OCI-M2 (cell line): ENCODE results near the gene PLD1.

ENCODE experiments used
- DNase-seq: peaks from one replicate; lab custom pipeline; 2025; ENCODE audit not compliant: unreplicated experiment; lab: John Stamatoyannopoulos, UW

The PLD1 gene

DNA sequence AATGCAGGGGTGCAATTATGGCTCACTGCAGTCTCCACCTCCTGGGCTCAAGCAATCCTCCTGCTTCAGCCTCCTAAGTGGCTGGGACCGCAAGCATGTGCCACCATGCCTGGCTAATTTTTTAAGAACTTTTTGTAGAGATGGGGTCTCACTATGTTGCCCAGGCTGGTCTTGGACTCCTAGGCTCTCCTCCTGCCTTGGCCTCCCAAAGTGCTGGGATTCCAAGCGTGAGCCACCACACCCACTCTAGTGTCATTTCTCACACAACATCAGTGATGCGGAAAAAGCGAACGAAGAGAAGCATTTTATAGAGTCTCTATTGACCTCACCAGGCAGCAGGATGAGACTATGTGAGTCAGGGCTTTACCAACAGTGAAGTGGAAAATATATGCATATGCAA, 137.7 kb downstream of the PLD1 start:
- DNase-seq: no peak

DNA sequence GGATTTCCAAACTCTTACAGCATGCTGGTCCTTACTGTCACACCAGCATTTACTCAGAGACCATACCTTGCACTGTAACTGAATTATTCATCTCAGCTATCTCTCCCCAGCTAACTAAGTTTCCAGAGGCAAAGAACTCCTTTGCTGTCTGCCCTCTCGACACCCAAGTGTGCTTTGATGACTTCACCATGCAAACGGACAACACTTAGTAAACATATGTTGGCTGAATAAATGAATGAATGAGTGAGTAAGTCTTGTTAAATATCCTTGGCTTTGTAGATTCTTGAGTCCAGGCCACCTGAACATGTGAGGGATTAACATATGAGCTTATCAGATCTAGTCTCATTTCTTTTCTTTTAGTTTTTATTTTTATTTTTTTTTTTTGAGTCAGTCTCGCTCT, 138.2 kb downstream of the PLD1 start:
- DNase-seq: no peak

DNA sequence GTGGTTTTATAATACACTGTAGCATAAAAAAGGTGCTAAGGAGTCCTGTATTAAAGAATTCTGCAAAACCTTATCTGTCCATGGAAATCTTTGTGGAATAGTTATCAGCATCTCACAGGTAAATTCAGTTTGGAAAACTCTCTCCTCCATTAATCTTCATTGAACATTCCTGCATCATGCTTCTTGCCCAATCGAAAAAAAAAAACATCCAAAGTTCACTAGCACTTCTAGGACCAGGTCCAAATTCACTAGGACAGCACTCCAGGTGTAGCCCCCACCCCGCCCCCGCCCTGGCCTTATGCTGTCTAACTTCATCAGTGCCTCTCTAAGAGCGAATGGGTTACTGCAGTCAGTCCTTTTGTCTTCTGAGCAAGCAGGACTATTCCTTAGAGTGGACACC, 138.6 kb downstream of the PLD1 start:
- DNase-seq: no peak

DNA sequence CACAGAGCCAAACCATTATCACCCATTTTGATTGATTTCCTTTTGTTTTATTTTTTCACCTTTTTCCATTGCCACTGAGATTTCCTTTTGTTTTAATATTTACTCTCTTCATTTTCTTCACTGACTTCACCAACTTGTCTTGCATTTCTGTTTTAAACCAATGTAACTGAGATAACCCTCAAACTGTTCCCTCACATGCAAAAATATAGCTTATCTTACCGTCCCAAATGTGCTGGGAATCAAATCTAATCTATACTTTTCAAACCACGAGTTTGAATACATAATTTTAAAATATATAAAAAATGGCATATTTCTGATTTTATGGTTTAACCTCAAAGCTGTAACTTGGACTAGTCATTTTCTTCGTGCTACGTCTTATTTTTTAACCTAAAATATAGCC, 143.8 kb downstream of the PLD1 start:
- DNase-seq: no peak

DNA sequence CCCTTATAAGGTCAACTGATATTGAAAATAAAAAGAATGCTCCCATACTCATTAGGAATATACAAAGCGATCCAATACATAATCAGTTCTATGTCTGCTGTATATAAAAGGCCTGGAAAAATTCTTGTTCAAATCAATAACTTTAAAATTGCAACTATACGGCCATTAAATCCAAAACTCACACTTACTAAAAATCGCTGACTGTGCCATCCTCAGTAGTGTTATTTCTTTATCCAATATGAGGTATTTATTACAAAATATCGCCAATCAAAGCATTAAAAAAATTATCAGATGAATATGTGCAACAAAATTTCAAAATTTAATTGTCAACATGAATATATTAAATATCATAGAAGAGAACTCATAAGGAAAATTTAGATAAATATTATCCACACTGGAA, 146.5 kb downstream of the PLD1 start:
- DNase-seq: no peak

DNA sequence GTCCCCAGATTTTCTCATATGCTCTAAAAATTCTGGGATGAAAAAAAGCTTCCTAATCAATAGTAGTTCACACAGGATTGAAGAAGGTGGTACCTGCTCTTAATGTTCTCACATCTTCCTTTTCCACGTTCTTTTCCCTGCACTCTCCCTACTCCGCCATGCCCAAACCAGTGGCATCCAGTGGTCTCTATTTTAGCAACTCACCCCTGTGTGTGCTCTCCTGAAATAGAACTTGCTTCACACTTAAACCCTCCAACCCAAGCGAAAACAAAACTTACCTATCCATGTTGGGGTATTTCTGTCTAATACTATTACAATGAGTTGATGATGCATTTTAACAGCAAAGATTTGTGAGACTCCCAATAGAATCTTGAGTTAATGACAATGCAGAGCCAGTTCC, 148.8 kb downstream of the PLD1 start:
- no peak for DNase-seq

DNA sequence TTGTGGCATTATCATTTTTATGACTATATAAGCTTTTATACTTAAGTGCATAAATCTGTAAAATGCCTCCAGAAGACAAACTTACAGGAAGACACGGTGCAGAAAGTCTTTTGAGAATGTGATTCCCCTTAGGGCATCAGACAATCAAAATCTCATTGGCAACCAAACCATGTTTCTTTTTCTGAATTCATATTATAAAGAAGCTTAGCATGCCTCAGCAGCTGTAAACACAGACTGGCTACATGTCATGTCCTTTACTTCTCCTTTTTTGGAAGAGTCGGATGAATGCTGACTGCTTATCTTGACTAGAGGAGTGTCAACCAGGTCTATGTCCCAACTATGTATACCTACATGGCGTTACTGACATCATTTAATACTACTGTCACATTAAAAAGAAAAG, 150.1 kb downstream of the PLD1 start:
- no peak for DNase-seq

DNA sequence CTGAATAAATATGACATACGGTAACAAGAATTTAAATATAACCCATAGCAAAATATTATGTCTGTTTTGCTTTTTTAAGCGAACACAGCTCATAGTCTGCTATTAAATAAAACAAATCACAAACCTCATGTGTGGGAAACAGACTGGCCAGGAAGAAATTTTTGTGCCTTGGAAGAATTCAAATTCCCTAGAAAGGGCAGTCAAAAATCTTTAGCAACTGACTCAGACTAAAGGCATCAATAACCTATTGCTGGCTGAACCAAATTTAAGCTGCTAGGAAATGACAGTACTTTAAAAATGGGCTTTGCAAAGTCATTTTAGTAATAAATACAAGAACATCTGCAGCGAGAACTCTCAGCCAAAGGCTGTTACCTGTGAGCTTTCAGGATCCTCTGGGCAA, 151.4 kb downstream of the PLD1 start:
- DNase-seq: no peak

DNA sequence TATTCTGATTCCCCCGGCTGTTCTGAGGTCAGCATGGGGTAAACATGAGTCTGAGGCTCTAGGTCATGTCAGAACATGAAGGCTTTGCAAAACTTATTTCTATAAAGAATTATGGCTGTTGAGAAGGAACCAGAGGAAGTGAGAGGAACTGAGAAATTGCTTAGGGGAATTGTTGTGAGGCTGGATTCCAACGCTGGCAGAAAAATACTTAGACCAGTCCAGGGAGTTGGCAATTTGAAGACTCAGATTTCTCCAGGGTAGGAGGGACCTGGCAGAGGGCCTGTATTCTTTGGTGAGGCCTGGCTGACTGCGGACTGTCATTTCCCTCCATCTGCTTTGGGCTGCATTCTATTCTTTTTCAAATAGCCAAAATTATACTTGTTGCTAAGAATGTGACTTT, 155.5 kb downstream of the PLD1 start:
- no peak for DNase-seq

DNA sequence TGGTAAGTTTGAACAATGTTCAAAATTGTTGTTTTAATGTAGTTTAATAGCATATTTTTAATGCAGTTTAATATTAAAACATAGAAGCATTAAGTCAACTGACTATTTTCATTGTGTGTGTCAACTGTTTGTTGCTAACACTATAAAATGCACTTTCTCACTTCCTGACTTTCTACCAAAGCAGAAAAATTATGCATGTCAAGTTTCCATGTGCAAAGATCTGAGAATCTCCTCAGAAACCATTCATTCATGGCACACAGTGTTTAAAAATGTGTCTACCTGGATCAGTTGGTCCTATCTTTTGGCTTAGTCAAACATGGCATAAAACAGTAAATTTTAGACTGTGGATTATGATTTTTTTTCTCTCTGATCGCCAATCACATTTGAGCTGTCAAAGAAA, 156.0 kb downstream of the PLD1 start:
- no peak for DNase-seq

DNA sequence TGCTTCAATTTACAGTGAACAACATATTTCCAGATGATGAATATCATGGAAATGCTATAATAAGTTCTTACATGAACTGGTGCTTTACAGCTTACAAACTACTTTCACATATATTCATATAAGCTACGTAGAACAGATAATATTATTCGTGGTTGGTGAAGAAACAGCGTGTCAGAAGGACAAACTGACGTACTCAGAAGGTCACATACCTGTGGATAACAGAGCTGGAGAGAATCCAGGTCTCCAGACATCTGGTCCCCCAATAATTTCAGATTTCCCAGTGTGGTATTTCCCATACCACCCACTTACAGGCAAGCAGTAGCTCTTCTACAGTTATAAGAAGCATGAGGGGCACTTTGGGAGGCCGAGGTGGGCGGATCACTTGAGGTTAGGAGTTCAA, 156.6 kb downstream of the PLD1 start:
- DNase-seq: no peak

DNA sequence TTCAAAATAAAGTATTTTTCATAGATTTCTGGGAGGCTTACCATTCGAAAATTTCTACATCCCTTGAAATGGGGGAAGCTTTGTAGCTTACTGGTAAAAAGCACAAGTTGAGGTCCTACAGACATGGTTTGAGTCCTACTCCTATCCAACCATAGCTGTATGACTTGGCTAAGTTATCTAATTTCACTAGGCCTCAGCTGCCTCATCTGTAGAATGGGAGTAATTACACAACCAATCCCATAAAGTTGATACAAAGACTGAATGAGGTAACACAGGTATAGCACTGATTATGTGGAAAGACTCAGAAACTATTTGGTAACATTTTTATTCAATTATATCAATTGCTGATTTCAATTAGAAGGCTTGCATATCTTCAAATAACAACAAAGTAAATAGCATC, 157.4 kb downstream of the PLD1 start:
- DNase-seq: no peak

DNA sequence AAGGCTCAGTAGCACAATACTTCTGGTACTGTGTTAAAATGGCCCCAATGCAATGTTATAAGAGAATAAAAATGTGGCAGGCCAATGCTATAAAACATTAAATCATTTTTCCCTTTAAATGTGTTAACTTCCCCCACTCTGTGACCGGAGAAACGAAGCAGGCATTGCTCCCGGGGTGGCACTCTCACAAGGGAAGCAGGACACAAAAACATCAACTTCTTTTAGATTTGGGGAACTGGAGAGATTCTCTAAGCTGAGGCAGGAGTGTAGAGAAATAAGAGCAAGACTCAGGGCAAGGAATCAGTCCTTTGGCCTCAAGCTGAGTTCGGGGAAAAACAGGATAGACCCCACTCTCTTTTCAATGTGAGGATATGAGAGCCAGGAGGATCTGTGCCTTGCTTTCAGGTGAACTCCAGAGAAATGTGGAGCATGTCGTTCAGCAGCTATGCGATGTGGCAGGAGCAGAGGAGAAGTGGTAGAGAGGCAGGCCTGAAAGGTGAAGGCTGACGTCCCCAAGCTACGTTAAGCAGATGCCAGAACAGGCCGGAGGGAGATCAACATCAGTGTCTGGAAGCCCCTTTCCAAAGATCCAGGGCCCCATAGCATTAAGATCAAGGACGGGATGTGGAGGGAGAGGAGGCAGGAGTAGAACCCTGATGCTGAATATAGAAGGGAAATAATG, 160.2 kb downstream of the PLD1 start:
- DNase-seq: no peak

DNA sequence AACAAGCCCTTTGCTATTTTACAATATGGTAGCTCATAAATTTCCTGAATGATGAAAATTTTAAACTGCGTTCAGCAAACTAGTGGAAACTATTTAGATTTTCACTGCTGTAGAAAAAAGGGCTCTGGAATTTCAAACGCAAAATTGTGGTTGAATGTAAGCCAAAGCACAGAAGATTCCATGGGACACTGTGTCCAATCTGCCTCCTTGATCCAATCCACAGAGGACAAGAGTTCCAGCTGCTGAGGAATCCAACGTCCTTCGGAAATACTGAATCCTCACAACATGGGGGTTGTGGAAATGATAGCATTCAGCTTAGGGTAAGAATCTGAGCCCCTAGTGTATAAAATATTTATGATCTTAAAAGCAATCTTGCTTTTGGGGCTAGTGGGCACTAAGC, 161.0 kb downstream of the PLD1 start:
- DNase-seq: no peak

DNA sequence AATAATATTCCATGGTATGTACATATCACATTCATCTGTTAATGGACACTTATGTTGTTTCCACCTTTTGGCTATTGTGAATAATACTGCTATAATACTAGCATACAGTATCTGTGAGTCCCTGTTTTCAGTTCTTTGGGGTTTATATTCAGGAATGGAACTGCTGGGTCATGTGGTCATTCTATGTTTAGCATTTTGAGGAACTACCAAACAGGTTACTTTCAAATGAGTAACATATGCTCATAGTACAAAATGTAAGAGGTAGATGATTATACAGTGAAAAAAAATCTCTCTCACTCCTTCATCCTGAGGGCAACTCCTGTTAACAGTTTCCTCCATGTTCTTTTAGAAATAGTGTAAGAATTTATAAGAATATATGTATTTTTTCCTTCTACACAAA, 162.2 kb downstream of the PLD1 start:
- no peak for DNase-seq

DNA sequence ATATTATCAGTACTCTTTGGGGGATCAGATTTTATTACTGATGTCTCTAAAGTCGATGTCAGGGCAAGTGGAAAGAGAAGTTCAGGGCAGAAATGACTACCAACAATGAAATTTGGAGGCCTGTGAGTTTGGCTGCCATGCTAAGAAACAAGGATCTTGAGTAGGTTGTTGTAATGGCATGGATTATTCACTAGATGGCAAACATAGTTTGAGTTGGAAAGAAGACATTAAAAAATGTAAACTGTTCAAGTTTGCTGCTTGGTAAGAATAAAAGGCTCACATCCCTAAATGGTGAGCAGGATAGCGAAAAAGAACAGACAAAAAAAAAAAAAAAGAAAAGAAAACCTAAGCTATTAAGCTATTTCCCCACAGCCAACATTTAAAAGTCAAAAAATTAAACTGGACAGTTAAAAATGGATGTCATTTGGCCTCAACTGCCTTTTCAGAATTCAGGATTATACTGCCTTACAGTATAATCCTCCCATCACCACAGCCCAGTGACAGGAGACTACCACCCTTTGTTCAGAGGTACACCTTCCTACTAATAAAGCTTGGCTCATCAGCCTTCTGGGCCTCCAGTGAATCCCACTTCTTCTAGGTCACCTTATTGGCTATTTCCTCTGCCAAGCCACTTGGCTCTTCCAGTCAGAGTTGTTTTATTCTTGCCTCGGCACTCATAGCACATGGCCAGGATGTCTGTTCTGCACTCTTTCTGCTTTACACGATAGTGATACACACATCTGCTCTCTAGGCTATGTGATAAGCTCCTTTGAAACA, 163.7 kb downstream of the PLD1 start:
- no peak for DNase-seq

DNA sequence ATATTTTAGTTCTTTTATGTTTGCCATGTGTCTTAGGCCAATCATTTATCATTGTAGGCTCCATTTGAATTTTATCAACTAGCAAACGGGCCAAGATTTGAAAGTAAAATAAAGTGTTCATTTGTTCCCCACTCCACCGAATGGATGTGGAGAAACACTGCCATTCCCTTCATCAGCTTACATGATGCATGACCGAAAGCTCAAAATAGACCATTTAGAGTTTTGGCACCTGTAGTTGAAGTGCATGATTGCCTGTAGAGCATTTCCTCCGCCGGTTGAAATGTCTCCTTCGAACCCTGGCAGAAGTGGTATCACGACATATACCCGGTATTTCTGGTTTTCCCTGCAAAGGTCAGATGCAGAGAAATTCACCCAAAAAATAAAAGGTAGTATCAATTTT, 165.6 kb downstream of the PLD1 start:
- no peak for DNase-seq

DNA sequence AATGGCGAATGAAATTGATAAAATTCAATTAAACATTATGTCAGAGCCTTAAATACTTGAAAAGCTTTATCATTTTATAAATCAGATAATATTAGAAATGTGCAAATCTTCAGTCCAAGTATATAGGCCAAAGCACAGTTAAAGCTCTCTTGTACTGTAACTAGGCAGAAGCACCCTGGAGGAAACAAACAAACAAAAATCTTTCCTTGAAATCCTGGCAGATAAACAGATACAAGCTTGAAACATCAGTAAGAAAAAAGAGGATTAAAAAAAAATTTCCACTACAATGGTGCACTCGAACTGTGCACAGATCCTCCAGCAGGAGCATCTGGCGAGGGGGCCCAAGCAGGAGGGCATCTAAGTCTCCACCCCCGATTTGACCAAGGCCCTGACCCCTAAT, 166.6 kb downstream of the PLD1 start:
- no peak for DNase-seq

DNA sequence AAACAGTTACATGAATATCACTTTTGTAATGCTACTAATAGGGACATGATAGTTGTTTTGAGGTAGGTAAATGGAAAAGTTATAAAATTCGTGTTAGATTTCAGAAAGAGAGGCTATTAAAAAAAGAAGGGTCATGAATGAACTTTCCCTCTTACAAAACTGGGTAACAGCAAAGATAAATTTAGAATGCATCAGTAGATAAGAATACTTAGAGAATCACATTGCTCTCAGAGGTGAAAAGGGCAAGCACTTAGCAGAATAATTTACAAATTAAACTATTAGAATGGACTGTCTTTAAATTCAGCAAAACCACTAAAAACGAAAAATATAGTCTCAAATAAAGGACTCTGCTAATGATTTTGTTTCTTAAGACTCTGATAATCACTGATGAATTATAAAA, 167.2 kb downstream of the PLD1 start:
- no peak for DNase-seq

DNA sequence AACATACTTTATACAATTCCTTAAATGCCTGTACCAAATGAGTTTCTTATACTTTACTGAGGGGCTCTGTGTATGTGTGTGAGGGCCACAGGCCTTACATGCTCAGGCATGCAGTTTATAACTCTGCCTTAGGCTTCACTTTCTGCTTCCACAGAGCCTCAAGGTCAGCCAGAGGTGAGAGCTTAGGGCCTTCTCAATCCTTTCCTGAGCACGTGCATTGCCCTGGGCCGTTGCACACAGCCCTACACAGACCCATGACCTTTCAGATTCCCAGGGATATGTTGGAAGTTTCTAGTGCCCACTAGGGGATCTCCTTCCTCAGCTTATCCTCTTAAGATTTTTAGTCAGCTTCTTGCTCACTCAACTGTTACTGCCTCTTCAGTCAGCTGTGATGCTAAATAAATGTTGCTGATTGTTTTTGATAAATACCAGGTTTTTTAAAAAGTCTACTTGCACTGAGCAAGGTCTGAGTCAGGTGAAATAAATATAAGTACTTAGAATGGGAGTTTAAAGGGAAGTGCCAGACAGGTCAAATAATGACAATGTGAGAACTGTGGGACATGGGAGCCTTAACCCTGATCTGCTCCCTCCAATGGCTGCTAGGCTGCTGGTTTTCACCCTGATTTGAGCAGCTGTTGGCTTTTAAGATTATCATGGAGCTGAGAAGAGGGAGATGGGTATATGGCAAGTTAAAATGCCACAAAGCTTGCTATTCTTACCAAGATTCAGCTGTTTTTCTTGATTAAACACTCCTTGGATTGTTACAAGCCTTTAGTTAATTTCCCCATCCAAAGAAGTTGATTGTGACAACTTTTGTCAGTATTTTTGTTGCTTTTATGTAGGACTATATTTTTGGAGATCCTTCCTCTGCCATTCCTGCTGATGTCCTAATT, 169.5 kb downstream of the PLD1 start:
- DNase-seq: no peak

DNA sequence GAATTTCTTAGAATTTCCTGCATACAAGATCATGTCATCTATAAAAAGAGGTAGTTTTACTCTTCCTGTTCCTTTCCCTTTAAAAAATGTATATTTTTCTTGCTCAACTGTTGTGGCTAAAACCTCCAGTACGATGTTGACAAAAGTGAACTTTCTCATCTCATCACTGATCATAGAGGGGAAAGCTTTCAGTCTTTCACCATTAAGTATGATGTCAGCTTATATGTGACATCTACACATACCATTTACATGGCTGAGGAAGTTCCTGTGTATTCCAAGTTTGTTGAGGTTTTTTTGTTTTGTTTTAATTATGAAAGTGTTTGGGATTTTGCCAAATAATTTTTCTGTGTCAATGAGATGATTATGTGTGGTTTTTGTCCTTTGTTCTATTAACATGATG, 173.6 kb downstream of the PLD1 start:
- no peak for DNase-seq

DNA sequence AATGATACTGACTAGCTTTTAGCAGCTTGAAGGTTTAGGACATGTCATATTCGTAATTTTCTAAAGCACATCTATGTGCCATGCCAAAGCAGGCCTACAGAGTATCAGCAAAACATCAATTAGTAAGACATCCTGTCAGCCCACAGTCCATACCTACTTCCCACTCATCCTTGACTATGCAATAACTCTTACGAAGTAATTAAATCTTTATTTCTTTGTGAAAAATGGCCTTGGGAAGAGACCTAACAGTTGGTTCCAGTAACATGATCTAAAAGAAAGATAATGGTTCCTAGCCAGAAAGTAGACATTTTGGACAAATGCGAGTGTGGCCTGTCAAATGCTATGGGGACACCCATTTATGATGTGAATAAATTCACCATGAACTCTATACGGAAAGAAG, 177.5 kb downstream of the PLD1 start:
- no peak for DNase-seq
